ENCODE data around the gene TMEM156. TPM values are rescaled to one million over a fixed set of nuclear protein-coding genes. Genes with fewer than 3 reads are reported as not detected.

Gene TMEM156
- total and polyA plus RNA-seq, 2 donors (not counting 3 experiments of a cell fraction or from before 2014, with no cell fraction given), result 0.39 to 1.00 TPM

- FAIRE-seq, result no peak
- H3K9me3 ChIP-seq (replicated peaks; ENCODE audit: control insufficient read depth, insufficient read depth, low read length), result no peaks in the 10 kb centered on the region
- intact Hi-C loops (cut with micrococcal nuclease) (no loop called here), dilution Hi-C loops (cut with MboI; ENCODE audit: extremely low pct_ligation_motif_present, low sequenced_read_pairs) (no loop called here)
- no peak overlapping the region for H3K9ac ChIP-seq (replicated peaks; ENCODE audit: extremely low read depth, insufficient read depth, low read length)
- H3K4me1 ChIP-seq (ENCODE audit: control insufficient read depth, extremely low read depth, insufficient read depth, low read length), result no peaks in the 10 kb centered on the region
- no peak overlapping the region for H3K27ac ChIP-seq (ENCODE audit: insufficient read depth, low read depth, low read length)
- H3K36me3 ChIP-seq (ENCODE audit: control insufficient read depth in 2 of 2, extremely low read depth in 1 of 2, insufficient read depth in 2 of 2, low read length in 2 of 2), result no peaks in the 10 kb centered on the region
- CTCF ChIA-PET, result no interaction called here
- no TSS peak for BruUV-seq (replicated peaks)
- no peak overlapping the region for H3K4me2 ChIP-seq (ENCODE audit: insufficient read depth, low read length)
- H3K79me2 ChIP-seq (ENCODE audit: control insufficient read depth, insufficient read depth, low read length), result no peaks in the 10 kb centered on the region
- no peak for DNase-seq (ENCODE audit: low read depth, low spot score)
- no peaks in the 10 kb centered on the region for H3K27me3 ChIP-seq (ENCODE audit: control insufficient read depth in 2 of 2, insufficient read depth in 2 of 2, low read length in 2 of 2)
- no peaks in the 10 kb centered on the region for H3K9me1 ChIP-seq (replicated peaks; ENCODE audit: control insufficient read depth, extremely low read depth, insufficient read depth, low read length)
- no peak overlapping the region for H3K4me3 ChIP-seq (replicated peaks in 1 of 3; ENCODE audit: insufficient read depth in 1 of 3, low read depth in 1 of 3, low read length in 3 of 3)
- no peak overlapping the region for H2AFZ ChIP-seq (ENCODE audit: low read depth, low read length)
- H4K20me1 ChIP-seq (replicated peaks; ENCODE audit: control insufficient read depth, extremely low read depth, insufficient read depth, low read length), result no peaks in the 10 kb centered on the region
- POLR2A ChIA-PET, result no interaction called here
- TF ChIP-seq EZH2 (IDR thresholded peaks at IDR 0.05; ENCODE audit: borderline replicate concordance, low read depth, low read length, severe bottlenecking) (no peak), MYC (IDR thresholded peaks at IDR 0.05; ENCODE audit: low read depth, low read length) (no peak), POLR2AphosphoS5 (IDR thresholded peaks at IDR 0.05; ENCODE audit: insufficient read depth, low read depth, low read length) (no peak), CTCF (IDR thresholded peaks at IDR 0.05; ENCODE audit: extremely low read depth in 1 of 2, insufficient read depth in 1 of 2, low read depth in 1 of 2, low read length in 2 of 2) (no peak), JUN (IDR thresholded peaks at IDR 0.05; ENCODE audit: borderline replicate concordance, insufficient read depth, insufficient read length, low read depth) (no peak), POLR2A (IDR thresholded peaks at IDR 0.05; ENCODE audit: low read depth, low read length) (no peak), GATA2 (IDR thresholded peaks at IDR 0.05; ENCODE audit: insufficient read depth, insufficient read length, low read depth, low read length) (no peak), FOS (IDR thresholded peaks at IDR 0.05; ENCODE audit: borderline replicate concordance, insufficient read depth, low read length) (no peak)
- TF ChIP-seq, protein P1, sequence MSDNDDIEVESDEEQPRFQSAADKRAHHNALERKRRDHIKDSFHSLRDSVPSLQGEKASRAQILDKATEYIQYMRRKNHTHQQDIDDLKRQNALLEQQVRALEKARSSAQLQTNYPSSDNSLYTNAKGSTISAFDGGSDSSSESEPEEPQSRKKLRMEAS (IDR thresholded peaks at IDR 0.05; ENCODE audit: insufficient read depth, insufficient read length), result no peak
These were observed 49.7 kb downstream of the TMEM156 start for GRCh38 chr4:38982361-38983095.
